Measurements from ENCODE around the gene CGNL1. TPM values are rescaled to one million over a fixed set of nuclear protein-coding genes. Genes with fewer than 3 reads are reported as not detected.

CGNL1 gene
- polyA plus RNA-seq, 1 of the 3 experiments (the other 2 are of a cell fraction) = 0.23 TPM

- Histone ChIP-seq H4K20me1 (ENCODE audit: insufficient read depth) (no peaks in the 10 kb centered on the region), H3K4me1 (ENCODE audit: control insufficient read depth in 1 of 2, insufficient read depth in 2 of 2, low read depth in 1 of 2, low read length in 1 of 2) (peaks cover 0 to 2% of the 10 kb centered on the region in 2 experiments; a peak in 1 of 4 replicates), H3K79me2 (ENCODE audit: insufficient read depth) (no peaks in the 10 kb centered on the region), H3K27ac (ENCODE audit: low read depth in 2 of 2, low read length in 1 of 2) (no peak overlapping the region), H3K4me2 (peak overlapping the region; percentile 34; the same call in 1 of the 2 replicates), H3K9me3 (no peaks in the 10 kb centered on the region), H3K4me3 (ENCODE audit: low read depth in 2 of 2, low read length in 1 of 2) (no peak overlapping the region), H3K9ac (no peak overlapping the region), H2AFZ (ENCODE audit: low read depth) (0 out of 2 replicates have a peak overlapping the region, but pooled peaks have one; percentile 4), H3K27me3 (ENCODE audit: insufficient read depth) (no peaks in the 10 kb centered on the region), H3K9me2 (no peaks in the 10 kb centered on the region), H3K36me3 (replicated peaks in 1 of 2; ENCODE audit: control insufficient read depth in 1 of 2, insufficient read depth in 2 of 2, low read length in 1 of 2) (no peaks in the 10 kb centered on the region), H3F3A (replicated peaks; ENCODE audit: insufficient read depth) (peaks cover 9% of the 10 kb centered on the region)
- 34% methylated on average over 6 of the region's 6 CpGs for WGBS (ENCODE audit: low lambda C conversion rate)
- CTCF ChIA-PET = interaction anchor here (0.6 to 1.6 kb wide), 3 partner anchors 10 to 787 kb away, joined by 3 to 4 read pairs (median 3); no protein-coding TSS in a partner anchor
- TF ChIP-seq TCF12 (IDR thresholded peaks at IDR 0.05) (peak; percentile 44; the same call in 1 of the 2 replicates), MAX (IDR thresholded peaks at IDR 0.05; ENCODE audit: low read depth) (no peak), JUND (IDR thresholded peaks at IDR 0.05) (peak; percentile 12; the same call in 1 of the 2 replicates), FOSL2 (IDR thresholded peaks at IDR 0.05; ENCODE audit: borderline replicate concordance, low read depth) (peak; percentile 32; the same call in 1 of the 2 replicates)
- POLR2A ChIA-PET = no interaction called here
- DNase-seq = no peak
Observed at GRCh38 chr15:57395292-57395691, 19.0 kb downstream of the CGNL1 start.

GRCh38 chr15:57398336-57398735 lies 22.0 kb downstream of the CGNL1 start:
- no peaks in the 10 kb centered on the region for H3K9me2 ChIP-seq
- DNase-seq = no peak
- no peaks in the 10 kb centered on the region for H3K27me3 ChIP-seq (ENCODE audit: insufficient read depth)
- H4K20me1 ChIP-seq (ENCODE audit: insufficient read depth) = no peaks in the 10 kb centered on the region
- H3K4me3 ChIP-seq (ENCODE audit: low read depth in 2 of 2, low read length in 1 of 2) = no peak overlapping the region
- ChIA-PET POLR2A (no interaction called here), CTCF (interaction anchor here (0.7 kb wide), 1 partner anchor 250 kb away, joined by 3 read pairs; no protein-coding TSS in a partner anchor)
- H2AFZ ChIP-seq (ENCODE audit: low read depth) = no peak overlapping the region
- no peaks in the 10 kb centered on the region for H3K79me2 ChIP-seq (ENCODE audit: insufficient read depth)
- H3F3A ChIP-seq (replicated peaks; ENCODE audit: insufficient read depth) = peaks cover 9% of the 10 kb centered on the region
- H3K36me3 ChIP-seq (replicated peaks in 1 of 2; ENCODE audit: control insufficient read depth in 1 of 2, insufficient read depth in 2 of 2, low read length in 1 of 2) = no peaks in the 10 kb centered on the region
- H3K9me3 ChIP-seq = no peaks in the 10 kb centered on the region
- TF ChIP-seq, protein P1, sequence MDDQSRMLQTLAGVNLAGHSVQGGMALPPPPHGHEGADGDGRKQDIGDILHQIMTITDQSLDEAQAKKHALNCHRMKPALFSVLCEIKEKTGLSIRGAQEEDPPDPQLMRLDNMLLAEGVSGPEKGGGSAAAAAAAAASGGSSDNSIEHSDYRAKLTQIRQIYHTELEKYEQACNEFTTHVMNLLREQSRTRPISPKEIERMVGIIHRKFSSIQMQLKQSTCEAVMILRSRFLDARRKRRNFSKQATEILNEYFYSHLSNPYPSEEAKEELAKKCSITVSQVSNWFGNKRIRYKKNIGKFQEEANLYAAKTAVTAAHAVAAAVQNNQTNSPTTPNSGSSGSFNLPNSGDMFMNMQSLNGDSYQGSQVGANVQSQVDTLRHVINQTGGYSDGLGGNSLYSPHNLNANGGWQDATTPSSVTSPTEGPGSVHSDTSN (IDR thresholded peaks at IDR 0.05) = no peak
- no peak for TF ChIP-seq MXI1 (IDR thresholded peaks at IDR 0.05; ENCODE audit: low read depth, low read length)
- TF ChIP-seq, protein P2, sequence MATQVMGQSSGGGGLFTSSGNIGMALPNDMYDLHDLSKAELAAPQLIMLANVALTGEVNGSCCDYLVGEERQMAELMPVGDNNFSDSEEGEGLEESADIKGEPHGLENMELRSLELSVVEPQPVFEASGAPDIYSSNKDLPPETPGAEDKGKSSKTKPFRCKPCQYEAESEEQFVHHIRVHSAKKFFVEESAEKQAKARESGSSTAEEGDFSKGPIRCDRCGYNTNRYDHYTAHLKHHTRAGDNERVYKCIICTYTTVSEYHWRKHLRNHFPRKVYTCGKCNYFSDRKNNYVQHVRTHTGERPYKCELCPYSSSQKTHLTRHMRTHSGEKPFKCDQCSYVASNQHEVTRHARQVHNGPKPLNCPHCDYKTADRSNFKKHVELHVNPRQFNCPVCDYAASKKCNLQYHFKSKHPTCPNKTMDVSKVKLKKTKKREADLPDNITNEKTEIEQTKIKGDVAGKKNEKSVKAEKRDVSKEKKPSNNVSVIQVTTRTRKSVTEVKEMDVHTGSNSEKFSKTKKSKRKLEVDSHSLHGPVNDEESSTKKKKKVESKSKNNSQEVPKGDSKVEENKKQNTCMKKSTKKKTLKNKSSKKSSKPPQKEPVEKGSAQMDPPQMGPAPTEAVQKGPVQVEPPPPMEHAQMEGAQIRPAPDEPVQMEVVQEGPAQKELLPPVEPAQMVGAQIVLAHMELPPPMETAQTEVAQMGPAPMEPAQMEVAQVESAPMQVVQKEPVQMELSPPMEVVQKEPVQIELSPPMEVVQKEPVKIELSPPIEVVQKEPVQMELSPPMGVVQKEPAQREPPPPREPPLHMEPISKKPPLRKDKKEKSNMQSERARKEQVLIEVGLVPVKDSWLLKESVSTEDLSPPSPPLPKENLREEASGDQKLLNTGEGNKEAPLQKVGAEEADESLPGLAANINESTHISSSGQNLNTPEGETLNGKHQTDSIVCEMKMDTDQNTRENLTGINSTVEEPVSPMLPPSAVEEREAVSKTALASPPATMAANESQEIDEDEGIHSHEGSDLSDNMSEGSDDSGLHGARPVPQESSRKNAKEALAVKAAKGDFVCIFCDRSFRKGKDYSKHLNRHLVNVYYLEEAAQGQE (IDR thresholded peaks at IDR 0.05; ENCODE audit: low read depth, low read length) = no peak
- TF ChIP-seq RXRA (IDR thresholded peaks at IDR 0.05; ENCODE audit: borderline replicate concordance, low read depth) = no peak
- TF ChIP-seq FOSL2 (IDR thresholded peaks at IDR 0.05; ENCODE audit: borderline replicate concordance, low read depth) = no peak
- TF ChIP-seq FOXM1 (IDR thresholded peaks at IDR 0.05; ENCODE audit: low read depth) = no peak
- TF ChIP-seq ZBTB33 (IDR thresholded peaks at IDR 0.05; ENCODE audit: borderline replicate concordance, low read depth) = no peak
- no peak overlapping the region for H3K4me2 ChIP-seq
- peaks cover 0 to 6% of the 10 kb centered on the region in 2 experiments; a peak in 1 of 4 replicates for H3K4me1 ChIP-seq (ENCODE audit: control insufficient read depth in 1 of 2, insufficient read depth in 2 of 2, low read depth in 1 of 2, low read length in 1 of 2)
- H3K27ac ChIP-seq (ENCODE audit: low read depth in 2 of 2, low read length in 1 of 2) = no peak overlapping the region
- 80% methylated on average over 6 of the region's 6 CpGs for WGBS (ENCODE audit: low lambda C conversion rate)
- H3K9ac ChIP-seq = no peak overlapping the region
